ENCODE measurements around the gene UFC1.
A peak's percentile ranks its signal among the peaks of the same experiment; 100 is the strongest.

DNA sequence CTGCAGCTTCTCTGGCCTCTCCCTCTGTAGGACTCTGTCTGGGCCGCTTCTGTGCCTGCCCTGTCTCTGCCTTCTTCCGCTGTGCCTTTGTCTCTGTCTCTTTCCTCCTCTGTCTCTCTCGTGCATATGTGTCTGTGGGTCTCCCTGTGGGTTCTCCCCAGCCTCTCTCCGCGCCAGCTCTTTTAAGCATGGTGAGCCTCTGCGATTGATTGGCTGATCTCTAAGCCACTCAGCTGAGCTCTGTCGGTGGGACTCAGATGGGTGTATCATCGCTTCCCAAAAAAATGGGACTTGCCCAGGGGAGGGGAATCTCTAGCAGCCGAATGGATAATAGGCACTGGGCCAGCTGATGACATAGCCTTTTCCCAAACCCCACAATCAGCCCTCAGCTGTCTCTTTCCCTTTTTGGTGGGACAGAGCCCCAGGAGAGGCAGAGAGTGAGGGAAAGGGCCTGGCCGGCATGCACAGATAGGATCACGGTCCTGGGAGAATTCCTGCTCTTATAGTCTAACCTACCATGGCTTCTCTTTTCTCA lies 45.2 kb downstream of the UFC1 start, which contains the start of gene ADAMTS4:
- TF ChIP-seq, protein P1, sequence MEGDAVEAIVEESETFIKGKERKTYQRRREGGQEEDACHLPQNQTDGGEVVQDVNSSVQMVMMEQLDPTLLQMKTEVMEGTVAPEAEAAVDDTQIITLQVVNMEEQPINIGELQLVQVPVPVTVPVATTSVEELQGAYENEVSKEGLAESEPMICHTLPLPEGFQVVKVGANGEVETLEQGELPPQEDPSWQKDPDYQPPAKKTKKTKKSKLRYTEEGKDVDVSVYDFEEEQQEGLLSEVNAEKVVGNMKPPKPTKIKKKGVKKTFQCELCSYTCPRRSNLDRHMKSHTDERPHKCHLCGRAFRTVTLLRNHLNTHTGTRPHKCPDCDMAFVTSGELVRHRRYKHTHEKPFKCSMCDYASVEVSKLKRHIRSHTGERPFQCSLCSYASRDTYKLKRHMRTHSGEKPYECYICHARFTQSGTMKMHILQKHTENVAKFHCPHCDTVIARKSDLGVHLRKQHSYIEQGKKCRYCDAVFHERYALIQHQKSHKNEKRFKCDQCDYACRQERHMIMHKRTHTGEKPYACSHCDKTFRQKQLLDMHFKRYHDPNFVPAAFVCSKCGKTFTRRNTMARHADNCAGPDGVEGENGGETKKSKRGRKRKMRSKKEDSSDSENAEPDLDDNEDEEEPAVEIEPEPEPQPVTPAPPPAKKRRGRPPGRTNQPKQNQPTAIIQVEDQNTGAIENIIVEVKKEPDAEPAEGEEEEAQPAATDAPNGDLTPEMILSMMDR (conservative IDR thresholded peaks at IDR 0.05; ENCODE audit: low read depth in 2 of 2) = no peak
- TF ChIP-seq, protein P2, sequence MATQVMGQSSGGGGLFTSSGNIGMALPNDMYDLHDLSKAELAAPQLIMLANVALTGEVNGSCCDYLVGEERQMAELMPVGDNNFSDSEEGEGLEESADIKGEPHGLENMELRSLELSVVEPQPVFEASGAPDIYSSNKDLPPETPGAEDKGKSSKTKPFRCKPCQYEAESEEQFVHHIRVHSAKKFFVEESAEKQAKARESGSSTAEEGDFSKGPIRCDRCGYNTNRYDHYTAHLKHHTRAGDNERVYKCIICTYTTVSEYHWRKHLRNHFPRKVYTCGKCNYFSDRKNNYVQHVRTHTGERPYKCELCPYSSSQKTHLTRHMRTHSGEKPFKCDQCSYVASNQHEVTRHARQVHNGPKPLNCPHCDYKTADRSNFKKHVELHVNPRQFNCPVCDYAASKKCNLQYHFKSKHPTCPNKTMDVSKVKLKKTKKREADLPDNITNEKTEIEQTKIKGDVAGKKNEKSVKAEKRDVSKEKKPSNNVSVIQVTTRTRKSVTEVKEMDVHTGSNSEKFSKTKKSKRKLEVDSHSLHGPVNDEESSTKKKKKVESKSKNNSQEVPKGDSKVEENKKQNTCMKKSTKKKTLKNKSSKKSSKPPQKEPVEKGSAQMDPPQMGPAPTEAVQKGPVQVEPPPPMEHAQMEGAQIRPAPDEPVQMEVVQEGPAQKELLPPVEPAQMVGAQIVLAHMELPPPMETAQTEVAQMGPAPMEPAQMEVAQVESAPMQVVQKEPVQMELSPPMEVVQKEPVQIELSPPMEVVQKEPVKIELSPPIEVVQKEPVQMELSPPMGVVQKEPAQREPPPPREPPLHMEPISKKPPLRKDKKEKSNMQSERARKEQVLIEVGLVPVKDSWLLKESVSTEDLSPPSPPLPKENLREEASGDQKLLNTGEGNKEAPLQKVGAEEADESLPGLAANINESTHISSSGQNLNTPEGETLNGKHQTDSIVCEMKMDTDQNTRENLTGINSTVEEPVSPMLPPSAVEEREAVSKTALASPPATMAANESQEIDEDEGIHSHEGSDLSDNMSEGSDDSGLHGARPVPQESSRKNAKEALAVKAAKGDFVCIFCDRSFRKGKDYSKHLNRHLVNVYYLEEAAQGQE (IDR thresholded peaks at IDR 0.05; ENCODE audit: unreplicated experiment) = no peak
- TF ChIP-seq JUNB (IDR thresholded peaks at IDR 0.05; ENCODE audit: unreplicated experiment) (no peak), POLR2AphosphoS5 (IDR thresholded peaks at IDR 0.05; ENCODE audit: low read depth) (peak; percentile 71), EZH2phosphoT487 (IDR thresholded peaks at IDR 0.05; ENCODE audit: unreplicated experiment) (no peak)
